HK-2 (cell line): ENCODE measurements around the gene DCAF6.

ENCODE experiments used
- DNase-seq: peaks from one replicate; pipeline ENCODE4 v3.0.0-alpha.2; 2018; ENCODE audit not compliant: unreplicated experiment

DCAF6 gene

DNA sequence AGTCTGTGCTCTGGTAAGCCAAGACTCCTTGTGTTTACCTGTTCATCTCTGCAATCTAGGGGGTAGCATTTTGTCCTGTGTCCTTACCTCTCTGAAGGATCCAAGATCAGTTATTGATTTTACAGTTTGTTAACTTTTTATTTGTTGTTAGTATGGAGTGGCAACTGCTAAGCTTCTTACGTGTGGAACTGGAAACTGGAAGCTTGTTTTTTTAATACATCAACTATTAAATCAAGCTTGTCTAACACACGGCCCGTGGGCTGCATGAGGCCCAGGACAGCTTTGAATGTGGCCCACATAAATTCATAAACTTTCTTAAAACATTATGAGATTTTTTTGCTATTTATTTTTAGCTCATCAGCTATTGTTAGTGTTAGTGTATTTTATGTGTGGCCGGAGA, 29.6 kb downstream of the DCAF6 start:
- DNase-seq = no peak

GRCh38 chr1:167968569-167968968, 32.1 kb downstream of the DCAF6 start:
- DNase-seq = no peak

DNA sequence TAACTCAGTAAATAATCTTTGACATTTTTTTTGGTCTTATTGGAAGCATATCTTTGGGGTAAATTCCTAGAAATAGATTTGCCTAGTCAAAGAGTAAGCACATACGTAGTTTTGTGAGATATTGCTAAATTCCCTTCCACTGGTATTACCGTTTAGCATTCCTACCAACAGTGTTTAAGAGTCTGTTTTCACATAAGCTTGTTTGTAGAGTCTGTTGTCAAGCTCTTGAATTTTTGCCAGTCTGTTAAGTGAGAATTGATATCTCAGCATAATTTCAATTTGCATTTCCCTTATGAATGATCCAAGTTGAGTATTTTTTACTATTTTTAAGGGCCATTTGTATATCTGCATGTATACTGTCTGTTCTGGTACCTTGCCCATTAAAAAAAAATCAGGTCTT, 37.3 kb downstream of the DCAF6 start:
- no peak for DNase-seq

GRCh38 chr1:167974698-167975097, 38.2 kb downstream of the DCAF6 start:
- DNase-seq = no peak

GRCh38 chr1:167977245-167977644, 40.8 kb downstream of the DCAF6 start:
- no peak for DNase-seq

DNA sequence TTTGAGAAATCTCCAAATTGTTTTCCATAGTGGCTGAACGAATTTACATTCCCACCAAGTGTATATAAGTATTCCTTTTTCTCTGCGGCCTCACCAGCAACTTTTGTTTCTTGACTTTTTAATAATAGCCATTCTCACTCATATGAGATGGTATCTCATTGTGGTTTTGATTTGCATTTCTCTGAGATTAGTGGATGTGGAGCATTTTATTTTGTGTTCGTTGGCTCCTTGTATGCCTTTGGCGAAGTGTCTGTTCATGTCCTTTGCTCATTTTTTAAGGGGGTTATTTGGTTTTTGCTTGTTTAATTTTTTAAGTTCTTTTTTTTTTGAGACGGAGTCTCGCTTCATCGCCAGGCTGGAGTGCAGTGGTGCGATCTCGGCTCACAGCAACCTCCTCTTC, 45.5 kb downstream of the DCAF6 start:
- DNase-seq = no peak

GRCh38 chr1:167983797-167984420, 47.4 kb downstream of the DCAF6 start:
- no peak for DNase-seq

- DNase-seq = no peak
Measured at GRCh38 chr1:167984886-167985489, 48.5 kb downstream of the DCAF6 start.

- no peak for DNase-seq
Measured at GRCh38 chr1:167987174-167987573, 50.7 kb downstream of the DCAF6 start.

GRCh38 chr1:167991546-167991945, 55.1 kb downstream of the DCAF6 start:
- no peak for DNase-seq

DNA sequence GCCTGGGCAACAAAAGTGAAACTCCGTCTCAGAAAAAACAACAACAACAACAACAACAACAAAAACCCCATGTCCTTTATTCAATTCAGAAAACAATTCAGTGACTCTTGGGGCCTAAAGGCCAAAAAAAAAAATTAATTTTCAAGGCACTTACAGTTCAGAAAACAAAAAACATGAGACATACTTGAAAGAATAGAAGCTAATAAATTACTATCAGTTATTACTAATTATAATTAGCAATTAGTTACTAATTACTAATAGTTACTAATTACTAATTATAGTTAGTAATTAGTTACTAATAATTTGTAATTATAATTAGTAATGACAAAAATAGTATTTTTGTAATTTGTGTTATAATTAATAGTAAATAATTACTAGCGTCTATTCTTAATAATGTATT, 57.2 kb downstream of the DCAF6 start:
- no peak for DNase-seq

GRCh38 chr1:167994560-167994959, 58.1 kb downstream of the DCAF6 start:
- no peak for DNase-seq

GRCh38 chr1:167995038-167995437, 58.6 kb downstream of the DCAF6 start:
- DNase-seq = no peak

DNA sequence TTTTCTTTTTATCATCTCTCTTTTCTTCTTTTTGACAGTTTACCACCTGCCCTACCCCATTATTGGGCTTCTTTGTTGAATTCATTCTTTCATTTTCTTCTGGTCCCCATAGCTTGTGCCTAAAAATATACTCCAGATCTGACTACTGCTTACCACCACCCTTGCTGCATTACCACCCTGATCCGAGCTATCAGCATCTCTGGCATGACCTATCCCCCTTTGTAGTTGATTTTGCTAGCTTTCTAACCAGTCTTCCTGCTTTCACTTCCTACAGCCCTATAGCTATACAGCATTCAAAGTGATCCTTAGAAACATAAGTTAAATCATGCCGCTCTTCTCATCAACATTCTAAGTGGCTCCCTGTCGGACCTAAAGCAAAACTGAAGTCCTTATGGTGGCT, 59.8 kb downstream of the DCAF6 start:
- DNase-seq = no peak

GRCh38 chr1:167997037-167997575, 60.6 kb downstream of the DCAF6 start:
- no peak for DNase-seq

- DNase-seq = no peak
Measured at GRCh38 chr1:167999877-168000276, 63.4 kb downstream of the DCAF6 start.

- no peak for DNase-seq
Measured at GRCh38 chr1:168000656-168001055, 64.2 kb downstream of the DCAF6 start.

GRCh38 chr1:168001213-168001612, 64.7 kb downstream of the DCAF6 start:
- DNase-seq = no peak

DNA sequence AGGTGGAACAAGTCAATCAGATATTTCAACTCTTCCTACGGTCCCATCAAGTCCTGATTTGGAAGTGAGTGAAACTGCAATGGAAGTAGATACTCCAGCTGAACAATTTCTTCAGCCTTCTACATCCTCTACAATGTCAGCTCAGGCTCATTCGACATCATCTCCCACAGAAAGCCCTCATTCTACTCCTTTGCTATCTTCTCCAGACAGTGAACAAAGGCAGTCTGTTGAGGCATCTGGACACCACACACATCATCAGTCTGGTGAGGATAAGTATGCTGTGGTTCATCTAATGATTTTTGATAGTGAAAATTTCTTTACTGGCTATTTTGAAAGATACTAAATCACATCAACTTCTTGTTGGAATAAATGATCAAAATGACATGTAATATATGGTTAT, 68.0 kb downstream of the DCAF6 start:
- no peak for DNase-seq

DNA sequence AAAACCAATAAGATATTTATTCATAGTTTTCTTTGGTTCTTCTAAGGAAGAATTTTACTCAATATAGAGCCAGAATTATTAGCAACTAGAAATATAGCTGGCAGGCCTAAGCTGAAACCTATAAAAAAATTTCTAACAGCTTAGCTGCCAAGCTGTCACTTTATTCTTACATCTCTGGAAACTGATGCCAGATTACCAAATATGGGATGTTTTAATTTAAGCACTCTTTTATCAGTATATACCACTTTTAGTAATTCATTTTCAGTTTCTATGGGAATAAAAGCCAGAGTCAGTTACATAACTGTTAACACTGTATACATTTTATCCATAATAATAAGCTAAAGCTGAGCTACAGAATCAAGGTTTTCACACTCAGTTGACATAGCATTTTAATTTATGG, 69.0 kb downstream of the DCAF6 start:
- no peak for DNase-seq

- no peak for DNase-seq
Measured at GRCh38 chr1:168007691-168008090, 71.2 kb downstream of the DCAF6 start.

- no peak for DNase-seq
Measured at GRCh38 chr1:168008595-168008994, 72.1 kb downstream of the DCAF6 start.

GRCh38 chr1:168009322-168009721, 72.8 kb downstream of the DCAF6 start:
- DNase-seq = no peak

GRCh38 chr1:168019407-168019806, 82.9 kb downstream of the DCAF6 start:
- DNase-seq = no peak
